NCI-H2029 treated with DMSO at 0.1 percent for 48 hours (cell line): ENCODE results near the gene FAM163A.
"Not testable (repeated sequence)": the region's sequence is repeated elsewhere in the genome, so short reads cannot be mapped to it uniquely, and the experiment has no call there.

Experiments
- DNase-seq: peaks from one replicate; lab custom pipeline; 2025; lab: John Stamatoyannopoulos, UW

The FAM163A gene

GRCh38 chr1:179816196-179816960 is 73.3 kb downstream of the FAM163A start:
- DNase-seq, result no peak

- no peak for DNase-seq
These were observed 74.0 kb downstream of the FAM163A start for GRCh38 chr1:179817056-179817455.

GRCh38 chr1:179817789-179818188 is 74.7 kb downstream of the FAM163A start:
- no peak for DNase-seq

GRCh38 chr1:179818260-179818659 is 75.2 kb downstream of the FAM163A start:
- DNase-seq, result no peak

- no peak for DNase-seq
These were observed 75.7 kb downstream of the FAM163A start for GRCh38 chr1:179818743-179819173.

GRCh38 chr1:179820226-179820970 is 77.3 kb downstream of the FAM163A start:
- no peak for DNase-seq

GRCh38 chr1:179821524-179821923 is 78.4 kb downstream of the FAM163A start:
- no peak for DNase-seq

GRCh38 chr1:179822065-179822464 is 79.0 kb downstream of the FAM163A start:
- DNase-seq, result no peak

- DNase-seq, result no peak
These were observed 80.6 kb downstream of the FAM163A start for GRCh38 chr1:179823693-179824092.

- no peak for DNase-seq
These were observed 81.2 kb downstream of the FAM163A start for GRCh38 chr1:179824265-179824664.

GRCh38 chr1:179825206-179825605 is 82.1 kb downstream of the FAM163A start:
- no peak for DNase-seq

- DNase-seq, result no peak
These were observed 82.8 kb downstream of the FAM163A start for GRCh38 chr1:179825798-179826460.

GRCh38 chr1:179826626-179827280 is 83.7 kb downstream of the FAM163A start:
- DNase-seq, result no peak

- no peak for DNase-seq
These were observed 85.5 kb downstream of the FAM163A start for GRCh38 chr1:179828554-179829110.

- DNase-seq, result no peak
These were observed 88.1 kb downstream of the FAM163A start for GRCh38 chr1:179831225-179831624.

GRCh38 chr1:179831852-179832699 is 89.0 kb downstream of the FAM163A start:
- no peak for DNase-seq

GRCh38 chr1:179836686-179837445 is 93.8 kb downstream of the FAM163A start:
- not testable (repeated sequence) for DNase-seq

- no peak for DNase-seq
These were observed 97.0 kb downstream of the FAM163A start for GRCh38 chr1:179840107-179840506.

- no peak for DNase-seq
These were observed 105.1 kb downstream of the FAM163A start for GRCh38 chr1:179848233-179848632.

- no peak for DNase-seq
These were observed 110.0 kb downstream of the FAM163A start for GRCh38 chr1:179853102-179853501.
